HG02798 (cell line): ENCODE measurements around the gene FKBP1A.

Experiments
- ATAC-seq: cut with Tn5 transposase; IDR thresholded peaks from one replicate; pipeline ENCODE4 v1.9.1; 2021; ENCODE audit warnings: mild to moderate bottlenecking; ENCODE audit not compliant: unreplicated experiment, poor library complexity

The FKBP1A gene

DNA sequence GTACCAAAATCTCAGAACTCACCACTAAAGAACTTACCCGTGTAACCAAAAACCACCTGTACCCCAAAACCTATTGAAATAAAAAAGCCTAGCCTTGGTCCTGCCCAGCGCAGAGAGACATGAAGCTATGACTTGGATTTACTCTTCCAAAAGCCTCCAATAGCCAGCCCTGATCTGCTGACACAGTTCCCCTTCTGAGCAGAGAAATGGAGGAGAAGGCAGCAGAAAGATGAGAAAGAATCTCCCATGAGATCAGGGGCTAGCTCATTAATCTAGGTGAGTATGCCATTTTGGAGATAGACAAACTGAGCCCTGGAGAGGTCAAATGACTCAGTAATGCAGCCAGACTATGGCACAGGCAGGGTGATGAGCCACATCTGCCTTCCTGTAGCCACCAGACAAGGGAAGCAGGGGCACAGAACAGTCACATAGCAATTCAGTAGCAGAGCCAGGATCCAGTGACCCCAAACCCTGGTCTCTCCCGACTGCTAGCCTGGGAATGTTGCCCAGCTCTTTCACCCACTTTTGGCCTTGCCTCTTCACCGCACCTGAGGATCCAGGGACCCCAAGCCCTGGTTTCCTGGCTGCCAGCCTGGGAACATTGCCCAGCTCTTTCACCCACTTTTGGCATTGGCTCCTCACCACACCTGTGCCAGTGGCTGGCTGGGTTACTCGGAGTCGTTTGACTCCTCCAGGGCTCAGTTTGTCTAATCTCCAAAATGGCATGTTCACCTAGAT lies 56.7 kb downstream of the FKBP1A start:
- no peak for ATAC-seq

DNA sequence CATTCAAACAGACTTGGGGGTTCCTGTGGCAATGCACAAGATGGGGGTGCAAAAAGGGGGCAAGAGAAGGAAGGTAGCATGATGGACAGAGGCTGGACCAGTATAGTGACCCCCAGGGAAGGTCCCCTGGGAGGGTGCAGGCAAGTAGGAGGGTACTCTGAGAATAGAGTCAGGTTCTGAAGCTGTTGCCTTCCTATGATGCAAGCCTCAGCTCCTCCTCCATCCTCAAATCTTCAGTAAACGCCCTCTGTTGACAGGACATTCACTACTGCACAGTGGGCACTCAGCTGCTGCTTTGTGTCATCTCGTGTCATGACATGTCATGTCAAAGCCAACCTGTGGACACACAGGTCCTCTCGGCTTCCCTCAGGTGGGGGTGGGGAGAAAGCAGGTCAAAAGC lies 58.1 kb downstream of the FKBP1A start:
- ATAC-seq: no peak

DNA sequence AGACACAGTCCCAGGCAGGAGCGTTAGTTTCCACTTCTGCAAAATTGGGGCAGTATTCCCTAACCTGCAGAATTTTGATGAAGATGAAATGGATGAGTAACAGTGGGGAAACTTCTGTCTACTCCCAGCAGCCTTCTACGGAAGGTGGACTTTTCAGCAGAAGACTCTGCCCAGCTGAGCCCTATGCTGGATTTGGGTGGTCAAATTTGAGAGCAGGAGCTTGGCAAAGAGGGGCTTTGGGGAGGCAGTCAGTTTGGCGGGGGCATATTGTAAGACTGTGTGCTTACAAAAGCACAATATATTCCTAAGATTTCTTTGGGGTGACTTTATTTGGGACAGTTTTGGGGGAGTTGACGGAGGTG lies 58.5 kb downstream of the FKBP1A start:
- no peak for ATAC-seq

DNA sequence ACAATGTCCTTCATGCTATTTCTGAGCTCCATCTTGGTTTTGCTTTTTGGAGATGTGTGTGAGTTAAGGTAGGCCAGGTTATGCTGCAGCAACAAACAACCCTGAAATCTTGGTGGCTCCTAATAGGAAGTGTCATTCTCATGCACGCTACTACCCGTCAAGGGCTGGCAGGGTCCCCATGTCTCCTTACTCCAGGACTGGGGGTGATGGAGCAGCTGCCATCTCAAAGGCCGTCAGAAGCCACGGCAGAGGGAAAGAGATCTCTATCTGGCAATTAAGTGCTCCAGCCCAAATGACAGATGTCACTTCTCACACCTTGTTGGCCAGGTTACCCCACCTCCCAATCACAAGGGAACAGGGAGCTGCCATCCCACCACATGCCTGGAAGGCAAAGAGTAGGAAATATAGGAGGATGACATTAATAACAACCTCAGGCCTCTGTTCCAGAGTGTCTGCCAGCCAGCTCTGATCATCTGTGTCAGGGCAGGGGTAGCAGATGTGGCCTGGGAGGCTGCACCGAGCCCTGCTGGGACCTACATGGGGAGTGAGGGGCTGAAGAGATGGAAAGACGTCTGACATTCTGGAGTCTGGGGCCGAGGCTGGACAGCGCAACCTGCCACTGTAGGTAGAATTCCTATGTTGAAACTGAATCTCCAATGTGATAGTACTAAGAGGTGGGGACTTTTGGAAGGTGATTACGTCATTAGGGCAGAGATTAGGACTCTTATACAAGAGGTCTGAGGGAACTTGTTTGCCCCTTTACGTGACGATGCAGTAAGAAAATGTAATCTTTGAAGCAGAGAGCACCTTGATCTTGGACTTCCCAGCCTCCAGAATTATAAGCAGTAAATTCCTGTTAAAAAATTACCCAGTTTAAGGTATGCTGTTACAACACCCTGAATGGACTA lies 59.1 kb downstream of the FKBP1A start:
- no peak for ATAC-seq

DNA sequence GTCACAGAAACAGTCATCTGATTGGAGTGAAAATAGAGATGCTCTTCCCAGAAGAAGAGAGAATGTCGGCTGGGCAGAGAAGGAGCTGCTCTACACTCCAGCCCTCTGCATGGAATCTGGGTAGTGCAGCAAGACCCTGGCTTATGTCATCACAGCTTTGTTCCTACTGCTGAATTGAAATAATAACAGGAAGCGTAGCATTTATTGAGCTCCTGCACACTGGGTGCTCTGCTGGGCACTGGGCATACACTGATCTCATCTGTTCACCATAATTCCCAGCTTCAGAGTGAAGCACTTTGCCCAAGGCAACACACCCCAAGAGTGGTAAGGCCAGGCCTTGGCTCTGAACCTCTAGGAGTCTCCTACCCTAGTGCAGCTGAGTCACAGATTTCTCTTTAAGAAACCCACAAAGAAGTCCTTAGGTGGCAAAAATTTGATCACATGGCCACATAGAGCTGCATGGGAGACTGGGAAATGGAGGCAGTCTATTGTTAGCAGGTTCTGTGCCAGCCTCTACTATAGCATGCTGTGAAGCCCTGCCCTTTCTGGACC lies 60.0 kb downstream of the FKBP1A start:
- no peak for ATAC-seq

DNA sequence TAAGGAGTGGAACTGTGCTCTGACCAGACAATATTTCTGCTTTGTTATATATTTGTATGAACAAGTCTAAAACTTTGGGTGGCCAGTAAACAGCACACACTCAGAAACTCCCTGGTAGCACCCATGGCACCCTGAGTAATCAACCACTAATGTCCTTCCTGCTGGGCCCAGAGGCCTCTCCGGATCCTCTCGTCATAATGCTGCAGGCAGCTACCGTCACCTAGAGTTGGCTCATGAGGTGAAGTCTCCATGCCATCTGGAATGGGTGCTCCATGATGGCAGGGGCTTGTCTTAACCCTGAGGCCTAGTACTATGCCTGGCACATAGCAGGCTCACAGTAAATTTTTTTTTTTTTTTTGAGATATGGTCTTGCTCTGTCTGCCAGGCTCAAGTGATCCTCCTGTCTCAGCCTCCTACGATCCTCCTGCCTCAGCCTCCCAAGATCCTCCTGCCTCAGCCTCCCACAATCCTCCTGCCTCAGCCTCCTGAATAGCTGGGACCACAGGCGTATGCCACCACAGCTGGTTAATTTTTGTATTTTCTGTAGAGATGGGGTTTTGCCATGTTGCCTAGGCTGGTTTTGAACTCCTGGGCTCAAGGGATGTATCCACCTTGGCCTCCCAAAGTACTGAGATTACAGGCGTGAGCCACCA lies 60.9 kb downstream of the FKBP1A start:
- no peak for ATAC-seq

DNA sequence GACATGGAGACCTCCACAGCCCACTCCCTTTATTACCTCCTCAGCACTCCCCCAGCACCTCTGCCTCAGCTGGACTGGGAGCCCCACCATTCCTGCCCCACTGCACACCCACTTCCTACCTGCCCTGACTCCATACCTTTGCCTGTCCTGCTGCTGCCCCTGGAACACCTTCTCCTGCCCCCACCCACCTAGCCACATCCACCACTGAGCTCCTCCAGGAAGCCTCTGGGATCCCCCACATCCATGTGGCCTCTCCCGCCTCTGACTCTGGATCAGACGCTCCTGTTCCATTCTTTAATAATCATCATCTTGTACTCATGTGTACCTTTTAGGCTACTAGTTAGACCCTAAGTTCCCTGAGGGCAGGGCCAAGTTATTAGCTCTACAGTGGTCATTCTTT lies 61.8 kb downstream of the FKBP1A start:
- ATAC-seq: no peak

DNA sequence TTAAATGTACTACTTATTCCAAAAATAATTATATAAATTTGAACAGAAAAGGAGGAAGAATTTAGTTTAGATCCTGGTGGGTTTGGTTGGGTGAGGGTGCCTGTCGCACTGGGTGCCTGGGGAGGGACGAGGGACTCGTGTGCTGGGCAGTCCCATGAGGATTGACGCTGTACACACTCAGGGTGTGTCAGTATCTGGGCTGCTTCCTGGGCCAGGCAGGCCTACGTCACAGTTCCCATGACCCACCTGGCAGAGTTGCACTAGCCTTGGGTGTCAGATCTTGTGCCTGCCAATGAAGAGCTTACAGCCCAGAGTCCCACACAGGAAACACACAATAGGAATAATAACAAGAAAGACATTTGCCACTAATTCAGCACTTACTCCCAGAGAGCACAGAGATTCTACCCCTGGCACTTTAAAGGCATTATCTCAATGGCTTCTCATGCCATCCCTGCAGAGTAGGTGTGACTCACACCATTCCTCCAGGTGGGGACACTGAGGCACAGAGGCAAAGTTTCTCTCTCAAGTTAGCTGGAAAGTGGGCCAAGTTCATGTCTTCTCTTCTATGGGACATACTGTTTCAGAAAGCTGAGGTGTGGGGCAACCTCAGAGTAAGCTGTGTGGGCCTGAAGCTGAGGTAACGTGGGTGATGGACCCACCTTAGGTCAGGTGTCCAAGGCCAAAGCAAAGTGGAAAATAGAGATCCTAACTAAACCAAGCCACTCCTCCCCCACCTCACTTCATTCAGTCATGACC lies 62.6 kb downstream of the FKBP1A start:
- no peak for ATAC-seq

DNA sequence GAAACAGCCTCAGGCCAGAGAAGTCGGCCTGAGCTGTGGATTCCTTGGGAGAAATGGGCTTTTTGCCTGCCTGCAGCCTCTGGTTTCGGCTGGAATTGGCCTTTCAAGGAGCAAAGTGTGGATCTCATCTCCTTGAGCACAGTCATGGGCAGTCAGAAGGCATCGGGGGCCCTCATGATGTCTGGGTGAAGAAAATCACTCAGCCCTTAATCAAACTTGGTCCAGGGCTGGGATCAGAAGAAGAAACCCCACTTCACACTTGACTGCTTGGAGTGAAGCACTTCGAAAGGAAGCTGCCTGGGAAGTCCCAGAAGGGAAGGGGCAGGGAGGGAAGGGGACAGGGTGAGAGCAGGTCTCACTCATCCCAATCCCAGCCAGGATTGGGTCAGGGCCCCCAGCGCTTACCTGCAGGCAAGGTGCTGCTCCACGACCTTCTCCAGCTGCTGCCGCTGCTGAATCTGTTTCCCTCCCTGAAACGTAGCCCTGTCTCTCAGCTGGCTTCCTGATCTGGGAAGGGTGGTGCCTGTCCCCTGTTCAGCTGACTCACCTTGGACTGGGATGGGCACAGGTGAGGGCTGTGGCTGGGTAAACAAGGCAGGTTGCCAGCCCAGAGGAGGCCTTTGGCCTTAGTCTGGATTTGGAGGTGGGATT lies 64.0 kb downstream of the FKBP1A start, which contains the start of gene SDCBP2:
TSS of gene SDCBP2 (minus strand) at position 460 of the 651 bp plus-strand sequence. CDS start 8,723 bp downstream, outside the sequence.
- no peak for ATAC-seq

DNA sequence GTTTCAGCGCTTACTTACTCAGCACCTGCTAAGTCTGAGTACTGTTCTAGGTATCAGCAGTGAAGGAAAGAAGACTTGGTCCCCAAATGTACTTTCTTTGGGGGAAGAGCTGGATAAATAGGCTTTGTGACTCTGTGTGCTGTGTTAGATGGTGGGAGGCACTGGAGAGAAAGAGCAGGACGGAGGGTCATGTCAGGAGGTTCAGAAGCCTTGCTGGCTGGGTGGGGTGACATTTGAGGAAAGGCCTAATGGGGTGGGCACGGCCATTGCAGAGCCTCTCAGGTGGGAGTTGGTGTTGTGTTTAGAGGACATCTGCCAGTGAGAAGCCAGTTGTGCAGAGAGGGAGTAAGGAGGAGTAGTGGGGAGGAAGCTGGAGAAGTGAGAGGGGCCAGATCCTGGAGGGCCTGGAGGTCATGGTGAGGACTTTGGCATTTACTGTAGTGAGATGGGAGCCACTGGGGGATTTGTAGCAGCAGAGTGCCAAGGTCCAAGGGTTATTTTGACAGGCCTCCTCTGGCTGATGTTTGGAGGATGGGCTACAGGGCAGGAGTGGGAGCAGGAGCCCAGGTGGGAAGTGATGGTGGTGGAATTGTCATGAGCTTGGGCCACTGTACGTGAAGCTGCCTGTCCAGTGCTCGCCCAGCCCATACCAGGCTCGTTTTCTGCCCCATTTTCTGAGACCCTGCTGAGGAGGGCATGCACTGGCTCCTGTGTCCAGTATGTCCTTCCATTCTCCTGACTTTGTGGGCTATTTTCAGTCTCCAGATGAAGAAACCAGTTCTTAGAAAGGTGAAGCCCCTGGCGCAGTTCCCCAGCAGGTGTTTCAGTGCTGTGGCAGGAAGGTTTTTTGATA lies 64.8 kb downstream of the FKBP1A start:
- no peak for ATAC-seq

DNA sequence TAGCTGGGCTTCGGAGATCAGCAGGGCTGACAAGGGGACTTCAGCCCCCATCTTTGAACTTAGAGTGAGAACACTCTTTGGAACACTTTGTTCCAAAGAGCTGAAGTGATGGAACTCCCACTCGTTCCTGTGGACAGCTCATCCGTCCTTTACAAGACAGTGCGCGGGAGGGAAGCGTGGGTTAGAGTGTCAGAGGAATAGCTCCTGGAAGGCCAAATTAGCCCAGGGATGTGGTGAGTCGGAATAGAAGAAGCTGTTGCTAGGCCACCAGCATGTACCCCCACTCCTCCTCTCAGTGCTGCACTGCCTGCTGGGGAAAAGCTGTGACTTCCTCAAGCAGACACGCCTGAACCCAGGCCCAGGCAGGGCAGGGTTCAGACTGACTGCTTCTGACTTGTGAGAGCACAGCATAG lies 65.6 kb downstream of the FKBP1A start:
- ATAC-seq: no peak

DNA sequence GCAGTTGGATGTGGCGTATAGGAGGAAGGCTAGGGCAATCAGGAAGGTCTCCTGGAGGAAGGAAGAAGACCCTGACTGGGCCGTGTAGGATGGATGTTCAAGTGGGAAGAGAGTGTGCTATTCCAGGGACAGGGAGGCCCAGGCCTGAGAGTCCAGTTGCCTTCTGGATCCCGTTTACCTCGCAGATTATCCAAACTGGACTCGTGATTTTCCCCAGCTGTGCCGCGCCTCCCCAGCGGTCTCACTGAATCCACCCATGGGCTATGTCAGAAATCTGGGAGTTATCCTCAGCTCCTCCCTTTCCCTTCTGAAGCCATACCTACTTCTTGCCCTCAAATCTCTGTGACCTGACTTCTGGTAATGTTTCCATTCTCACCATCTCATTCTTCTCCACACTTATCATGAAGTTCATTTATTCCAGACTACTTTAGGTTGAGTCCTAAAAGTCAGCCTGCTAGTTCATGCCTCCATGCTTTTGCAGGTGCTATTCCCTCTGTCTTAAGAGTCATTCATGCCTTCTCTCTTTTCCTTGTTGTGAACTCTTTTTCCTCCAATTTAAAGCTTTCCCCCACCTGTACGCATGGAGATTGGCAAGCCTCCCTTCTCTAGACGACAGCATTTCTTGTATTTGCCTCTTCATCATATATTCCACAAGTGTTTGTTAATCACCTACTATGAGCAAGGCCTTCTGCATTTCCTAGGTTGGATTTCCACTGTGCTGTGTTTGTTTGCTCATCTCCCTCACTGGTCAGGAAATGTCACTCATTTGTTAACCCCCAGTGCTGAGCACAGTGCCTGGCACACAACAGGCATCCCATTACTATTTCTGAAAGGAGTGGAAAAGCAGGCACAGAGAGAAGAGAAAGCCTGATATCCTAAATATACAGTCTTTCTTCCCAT lies 66.6 kb downstream of the FKBP1A start:
- ATAC-seq: no peak

DNA sequence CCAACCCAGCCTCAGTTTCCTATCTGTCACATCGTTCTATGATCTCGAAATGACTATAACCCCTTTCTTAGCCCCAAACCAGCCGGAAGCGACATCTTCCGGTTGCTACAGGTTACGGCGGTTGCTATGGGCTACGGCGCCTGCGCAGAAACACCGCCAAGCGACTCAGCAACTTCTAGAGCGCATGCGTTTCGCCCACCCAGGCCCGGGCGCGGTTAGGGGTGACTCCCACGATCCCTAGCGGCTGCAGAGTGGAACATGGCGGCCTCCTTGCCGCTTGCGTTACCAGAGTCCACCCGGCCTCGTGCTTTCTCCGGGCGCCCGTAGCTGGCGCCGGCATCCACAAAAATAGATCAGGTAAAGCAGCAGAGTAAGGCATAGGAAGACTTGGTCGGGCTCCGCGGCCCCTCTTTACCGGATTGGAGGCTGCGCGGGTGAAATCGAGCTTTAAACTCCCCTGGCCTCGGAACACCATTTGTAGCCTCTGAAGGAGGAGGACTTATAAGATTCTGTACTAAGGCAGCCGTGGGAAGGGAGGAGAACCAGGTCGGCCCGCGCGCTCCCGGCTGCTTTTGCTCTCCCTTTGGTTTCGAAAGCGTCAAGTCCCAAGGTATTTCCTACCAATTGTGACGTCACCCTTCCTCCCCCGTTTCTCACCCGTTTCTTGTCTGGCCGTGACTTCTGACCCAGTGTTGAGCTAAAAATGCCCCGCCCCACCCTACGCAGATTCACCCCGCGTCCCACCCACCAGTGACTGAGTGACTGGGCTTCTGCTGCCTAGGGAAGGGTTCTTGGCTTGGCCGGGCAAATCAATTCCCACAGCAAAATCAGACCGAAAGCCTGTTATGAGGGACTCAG lies 67.5 kb downstream of the FKBP1A start:
- peak; percentile 91 for ATAC-seq

DNA sequence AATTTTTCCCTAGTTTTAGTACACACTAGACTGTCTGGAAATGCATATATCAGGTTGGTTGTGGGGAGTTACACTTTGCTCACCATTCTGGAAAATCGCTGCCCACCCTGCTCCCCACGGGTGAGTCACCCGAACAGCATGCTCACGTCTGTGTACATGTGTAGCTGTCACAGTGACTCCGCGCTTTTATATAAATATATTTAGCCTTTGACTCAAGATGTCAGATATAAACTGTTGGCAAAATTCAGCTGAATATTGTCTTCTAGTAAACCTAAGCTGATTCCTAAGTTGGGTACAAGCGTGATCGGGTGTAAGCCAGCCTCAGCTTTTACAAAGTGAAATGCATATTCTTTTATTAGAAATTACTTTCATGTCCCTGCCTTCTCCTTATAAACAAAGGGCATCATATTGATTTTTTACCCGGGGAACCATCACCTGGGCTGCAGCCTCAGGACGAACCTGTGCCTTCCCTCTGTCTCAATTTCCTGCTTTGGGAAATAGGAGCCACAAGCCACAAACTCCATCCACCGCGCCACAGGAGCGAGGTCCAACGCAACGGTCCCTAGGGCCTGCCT lies 68.2 kb downstream of the FKBP1A start:
- ATAC-seq: no peak

DNA sequence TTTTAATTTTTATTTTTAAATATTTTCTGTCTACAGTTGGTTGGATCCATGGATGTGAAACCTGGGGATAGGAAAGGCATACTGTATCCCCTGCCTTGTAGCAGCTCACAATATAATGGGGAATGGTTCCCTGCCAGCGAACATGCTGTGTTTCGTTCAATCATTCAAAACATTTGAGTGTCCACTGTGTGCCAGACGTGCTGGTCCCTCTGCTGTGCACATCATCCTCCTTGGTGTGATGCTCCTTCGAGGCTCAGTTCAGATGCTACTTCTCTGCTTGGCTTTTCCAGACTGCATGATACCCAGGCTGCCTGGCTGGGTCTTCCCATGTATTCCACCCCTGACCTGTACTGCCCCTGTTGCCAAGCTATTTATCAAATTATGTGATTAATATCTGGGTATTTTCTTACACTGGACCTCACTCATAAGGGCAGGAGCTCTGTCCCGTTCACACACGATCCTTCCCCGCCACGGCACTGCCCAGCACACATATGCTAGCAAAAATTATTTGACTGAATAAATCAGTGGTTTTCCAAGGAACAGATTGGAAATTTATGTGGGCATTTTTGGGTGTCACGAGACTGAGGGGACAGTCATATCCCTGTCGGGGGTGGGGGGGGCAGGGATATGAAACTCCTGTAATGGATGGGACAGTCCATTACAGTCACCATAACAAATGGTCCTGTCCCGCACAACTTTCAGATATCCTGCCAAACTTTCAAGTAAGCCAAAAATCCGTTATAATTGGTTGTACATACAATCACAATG lies 68.8 kb downstream of the FKBP1A start:
- no peak for ATAC-seq

DNA sequence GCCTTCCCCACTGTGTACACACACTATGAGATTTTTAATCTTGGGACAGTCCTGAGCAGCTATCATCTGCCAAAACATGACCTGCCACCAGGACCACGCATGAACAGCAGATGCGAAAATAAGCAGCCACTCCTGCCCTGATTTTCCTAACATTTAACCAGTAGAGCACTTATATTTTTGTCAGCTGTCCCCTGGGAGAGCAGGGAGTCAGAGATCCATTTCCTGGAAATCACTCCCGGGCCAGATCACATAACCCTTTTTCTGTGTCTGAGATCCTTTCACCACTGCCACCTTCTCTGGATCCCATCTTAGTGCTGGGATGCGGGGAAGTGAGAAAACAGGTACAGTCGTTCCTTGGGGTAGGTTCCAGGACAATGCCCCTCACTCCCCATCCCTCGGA lies 69.6 kb downstream of the FKBP1A start:
- ATAC-seq: no peak
